ENCODE results near the gene SRMS. TPM values are rescaled to one million over a fixed set of nuclear protein-coding genes. Genes with fewer than 3 reads are reported as not detected.

SRMS gene
- total RNA-seq, 2 experiments from 2014 or later: 0.42 TPM; not detected in 1

DNA sequence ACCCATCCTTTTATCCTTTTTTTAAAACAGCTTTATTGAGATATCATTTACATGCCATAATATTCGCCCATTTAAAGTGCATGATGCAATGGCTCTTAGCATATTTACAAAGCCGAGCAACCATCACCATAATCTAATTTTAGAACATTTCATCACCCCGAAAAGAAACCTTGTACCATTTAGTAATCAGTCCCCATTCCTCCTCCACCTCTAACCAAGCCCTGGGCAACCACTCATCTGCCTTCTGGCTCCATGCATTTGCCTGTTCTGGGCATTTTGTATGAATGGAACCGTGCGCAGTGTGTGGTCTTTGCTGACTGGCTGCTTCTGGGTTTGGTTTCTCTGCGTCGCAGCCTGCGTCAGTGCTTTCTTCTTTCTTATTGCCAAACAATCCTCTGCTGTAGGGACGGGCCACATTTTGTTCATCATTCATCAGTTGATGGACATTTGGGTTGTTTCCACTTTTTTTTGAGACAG lies 38.4 kb downstream of the SRMS start:
- no peaks in the 10 kb centered on the region for H3K9me2 ChIP-seq (ENCODE audit: insufficient read depth, low read length)
- H3K4me2 ChIP-seq (ENCODE audit: low read length): no peak overlapping the region
- H3K4me1 ChIP-seq (ENCODE audit: insufficient read depth, low read length, poor library complexity, severe bottlenecking): peaks cover 7% of the 10 kb centered on the region
- TF ChIP-seq CTCF (conservative IDR thresholded peaks at IDR 0.05; ENCODE audit: low read length) (no peak), EZH2phosphoT487 (IDR thresholded peaks at IDR 0.05; ENCODE audit: borderline replicate concordance, low read depth, low read length) (no peak)
- H3K79me2 ChIP-seq (ENCODE audit: insufficient read depth, low read depth, low read length): no peaks in the 10 kb centered on the region
- POLR2A ChIA-PET: interaction anchor here (0.7 kb wide), 2 partner anchors 37 to 64 kb away, joined by 4 to 6 read pairs; no protein-coding TSS in a partner anchor
- intact Hi-C loops (cut with micrococcal nuclease; ENCODE audit: unreplicated experiment): no loop called here
- H4K20me1 ChIP-seq (ENCODE audit: insufficient read depth, low read length): no peaks in the 10 kb centered on the region
- no peaks in the 10 kb centered on the region for H3K9me3 ChIP-seq (ENCODE audit: low read length)
- CTCF ChIA-PET (ENCODE audit: unreplicated experiment): no interaction called here
- DNase-seq (ENCODE audit: low spot score): no peak
- H3K36me3 ChIP-seq (ENCODE audit: insufficient read depth, low read length): no peaks in the 10 kb centered on the region
- no peak overlapping the region for H3K4me3 ChIP-seq (ENCODE audit: low read depth, low read length, poor library complexity, severe bottlenecking)
- no peak overlapping the region for H2AFZ ChIP-seq (ENCODE audit: low read length)
- H3K27ac ChIP-seq (ENCODE audit: low read depth, low read length, poor library complexity, severe bottlenecking): no peak overlapping the region
- no TSS peak for BruUV-seq (replicated peaks)

- ChIA-PET CTCF (ENCODE audit: unreplicated experiment) (no interaction called here), POLR2A (interaction anchor here (0.7 kb wide), 1 partner anchor 65 kb away, joined by 6 read pairs; no protein-coding TSS in a partner anchor)
- DNase-seq (ENCODE audit: low spot score): no peak
- H3K9me3 ChIP-seq (ENCODE audit: low read length): no peaks in the 10 kb centered on the region
- H3K27ac ChIP-seq (ENCODE audit: low read depth, low read length, poor library complexity, severe bottlenecking): no peak overlapping the region
- H4K20me1 ChIP-seq (ENCODE audit: insufficient read depth, low read length): no peaks in the 10 kb centered on the region
- intact Hi-C loops (cut with micrococcal nuclease; ENCODE audit: unreplicated experiment): no loop called here
- no peak for TF ChIP-seq EZH2phosphoT487 (IDR thresholded peaks at IDR 0.05; ENCODE audit: borderline replicate concordance, low read depth, low read length)
- TF ChIP-seq CTCF (conservative IDR thresholded peaks at IDR 0.05; ENCODE audit: low read length): no peak
- peaks cover 7% of the 10 kb centered on the region for H3K4me1 ChIP-seq (ENCODE audit: insufficient read depth, low read length, poor library complexity, severe bottlenecking)
- H3K4me3 ChIP-seq (ENCODE audit: low read depth, low read length, poor library complexity, severe bottlenecking): no peak overlapping the region
- no peaks in the 10 kb centered on the region for H3K9me2 ChIP-seq (ENCODE audit: insufficient read depth, low read length)
- no peak overlapping the region for H2AFZ ChIP-seq (ENCODE audit: low read length)
- peak overlapping the region; percentile 36 for H3K4me2 ChIP-seq (ENCODE audit: low read length)
- no peaks in the 10 kb centered on the region for H3K79me2 ChIP-seq (ENCODE audit: insufficient read depth, low read depth, low read length)
- H3K36me3 ChIP-seq (ENCODE audit: insufficient read depth, low read length): no peaks in the 10 kb centered on the region
- no TSS peak for BruUV-seq (replicated peaks)
Observed at GRCh38 chr20:63508072-63508768, 39.3 kb downstream of the SRMS start.

GRCh38 chr20:63507083-63507743 lies 40.3 kb downstream of the SRMS start:
- no TSS peak for BruUV-seq (replicated peaks)
- no peaks in the 10 kb centered on the region for H3K9me3 ChIP-seq (ENCODE audit: low read length)
- no peak overlapping the region for H3K4me3 ChIP-seq (ENCODE audit: low read depth, low read length, poor library complexity, severe bottlenecking)
- no peak overlapping the region for H2AFZ ChIP-seq (ENCODE audit: low read length)
- DNase-seq (ENCODE audit: low spot score): no peak
- no peak overlapping the region for H3K27ac ChIP-seq (ENCODE audit: low read depth, low read length, poor library complexity, severe bottlenecking)
- no peak for TF ChIP-seq CTCF (conservative IDR thresholded peaks at IDR 0.05; ENCODE audit: low read length)
- no peak for TF ChIP-seq EZH2phosphoT487 (IDR thresholded peaks at IDR 0.05; ENCODE audit: borderline replicate concordance, low read depth, low read length)
- H3K36me3 ChIP-seq (ENCODE audit: insufficient read depth, low read length): no peaks in the 10 kb centered on the region
- no peak overlapping the region for H3K4me2 ChIP-seq (ENCODE audit: low read length)
- ChIA-PET CTCF (ENCODE audit: unreplicated experiment) (no interaction called here), POLR2A (no interaction called here)
- H3K79me2 ChIP-seq (ENCODE audit: insufficient read depth, low read depth, low read length): no peaks in the 10 kb centered on the region
- no peaks in the 10 kb centered on the region for H4K20me1 ChIP-seq (ENCODE audit: insufficient read depth, low read length)
- intact Hi-C loops (cut with micrococcal nuclease; ENCODE audit: unreplicated experiment): no loop called here
- peaks cover 13% of the 10 kb centered on the region for H3K4me1 ChIP-seq (ENCODE audit: insufficient read depth, low read length, poor library complexity, severe bottlenecking)
- no peaks in the 10 kb centered on the region for H3K9me2 ChIP-seq (ENCODE audit: insufficient read depth, low read length)

Measured in OCI-LY7 (cell line).